GM12878 (cell line): ENCODE results near the gene RHNO1. TPM values are rescaled to one million over a fixed set of nuclear protein-coding genes. Genes with fewer than 3 reads are reported as not detected.

Experiments used
- ATAC-seq: fragments of 200-7000 bp; cut with Tn5 transposase; 3 replicates; pipeline ENCODE4 v1.9.1; 2020; ENCODE audit warnings: mild to moderate bottlenecking, moderate library complexity
- BruUV-seq: library from RNA; stranded (reverse); fragments of 400-500 nt; replicated peaks from 2 replicates; lab custom pipeline; 2021; lab: Mats Ljungman, UMichigan
- CTCF ChIA-PET: fragments of 300-600 bp; sonication (Branson Sonifier 250); formaldehyde crosslinking; extraction: SDS; loops from one replicate; lab custom pipeline; 2021; ENCODE audit warnings: inconsistent platforms; lab: Yijun Ruan, JAX
- POLR2A ChIA-PET: fragments of 350-600 bp; formaldehyde crosslinking; extraction: SDS; loops from one replicate; lab custom pipeline; 2021; ENCODE audit warnings: inconsistent platforms; lab: Charles Lee
- RAD21 ChIA-PET: fragments of 300-600 bp; sonication (Branson Sonifier 250); formaldehyde crosslinking; loops from one replicate; lab custom pipeline; 2023; ENCODE audit warnings: antibody characterized with exemption; ENCODE audit not compliant: unreplicated experiment; lab: Charles Lee
- SMC1A ChIA-PET: fragments of 300-600 bp; sonication (Branson Sonifier 250); formaldehyde crosslinking; loops from one replicate; lab custom pipeline; 2023; ENCODE audit not compliant: unreplicated experiment, uncharacterized antibody; lab: Charles Lee
- DNase-seq: peaks from one replicate; pipeline ENCODE4 v3.0.0-alpha.2; 2011; ENCODE audit warnings: low read depth, low spot score
- FAIRE-seq: peaks from 3 replicates; lab custom pipeline; 2011; peaks lifted over from hg19 to GRCh38; lab: Jason Lieb, UNC
- H2AFZ ChIP-seq: 2 replicates; pipeline ENCODE4 v1.6.0; 2011; ENCODE audit warnings: low read depth, low read length, control low read depth; ENCODE audit not compliant: control insufficient read depth
- H3K27ac ChIP-seq: 2 replicates; pipeline ENCODE4 v1.5.1; 2011; ENCODE audit warnings: control low read depth; ENCODE audit not compliant: control insufficient read depth, insufficient read depth
- H3K27me3 ChIP-seq, 2 experiments: replicated peaks in 1 of 2; 2 replicates each; pipeline versions ENCODE4 v1.6.0 to v1.6.1; 2011; ENCODE audit warnings: low read length in 1 of 2; ENCODE audit not compliant: control insufficient read depth in 2 of 2, insufficient read depth in 2 of 2
- H3K36me3 ChIP-seq, 2 experiments: 2 replicates each; pipeline ENCODE4 v1.5.1; 2011; ENCODE audit warnings: low read length in 1 of 2; ENCODE audit not compliant: control insufficient read depth in 2 of 2, insufficient read depth in 2 of 2
- H3K4me1 ChIP-seq: 2 replicates; pipeline ENCODE4 v1.6.1; 2011; ENCODE audit warnings: mild to moderate bottlenecking, low read length, moderate library complexity, mixed read lengths; ENCODE audit not compliant: control insufficient read depth, insufficient read depth
- H3K4me2 ChIP-seq: 2 replicates; pipeline ENCODE4 v1.6.0; 2011; ENCODE audit warnings: control low read depth; ENCODE audit not compliant: control insufficient read depth, insufficient read depth
- H3K4me3 ChIP-seq: fragments of 200-600 bp; sonication (generic); 2 replicates; pipeline ENCODE4 v1.5.1; 2016
- H3K79me2 ChIP-seq: 2 replicates; pipeline ENCODE4 v1.6.0; 2011; ENCODE audit warnings: low read length; ENCODE audit not compliant: control insufficient read depth, insufficient read depth
- H3K9ac ChIP-seq: 2 replicates; pipeline ENCODE4 v1.8.0; 2011; ENCODE audit warnings: low read length, control low read depth, mixed read lengths; ENCODE audit not compliant: control insufficient read depth, insufficient read depth
- H3K9me3 ChIP-seq: replicated peaks from 3 replicates; pipeline ENCODE4 v1.5.1; 2011; ENCODE audit warnings: mild to moderate bottlenecking, low read length; ENCODE audit not compliant: control insufficient read depth, insufficient read depth
- H4K20me1 ChIP-seq: 2 replicates; pipeline ENCODE4 v1.6.0; 2011; ENCODE audit not compliant: control insufficient read depth, insufficient read depth
- ASH2L ChIP-seq: fragments of 300-600, 200-600 bp; sonication (generic); IDR thresholded peaks from 2 replicates; pipeline ENCODE4 v1.6.1; 2017; ENCODE audit warnings: low read depth, mild to moderate bottlenecking, borderline replicate concordance
- CBFB ChIP-seq: IDR thresholded peaks from 2 replicates; pipeline ENCODE4 v1.6.1; 2016; ENCODE audit warnings: antibody characterized with exemption, low read depth
- CREM ChIP-seq: IDR thresholded peaks from 2 replicates; pipeline ENCODE4 v1.6.1; 2014; ENCODE audit warnings: antibody characterized with exemption, low read depth
- FOS ChIP-seq: IDR thresholded peaks from 3 replicates; pipeline ENCODE4 v1.6.1; 2011; ENCODE audit warnings: borderline replicate concordance; ENCODE audit not compliant: insufficient read length; ENCODE audit errors: extremely low read depth
- KLF5 ChIP-seq: fragments of 450-650 bp; IDR thresholded peaks from 2 replicates; pipeline ENCODE4 v1.6.1; 2014; ENCODE audit warnings: mild to moderate bottlenecking; ENCODE audit not compliant: partially characterized antibody
- NFYA ChIP-seq: IDR thresholded peaks from 2 replicates; pipeline ENCODE4 v1.6.1; 2011; ENCODE audit warnings: low read depth, mild to moderate bottlenecking, low read length, improper control_type of control experiment, borderline replicate concordance
- NR2C2 ChIP-seq: IDR thresholded peaks from 2 replicates; pipeline ENCODE4 v1.6.1; 2011; ENCODE audit warnings: borderline replicate concordance, low read depth; ENCODE audit not compliant: control insufficient read depth, insufficient read length
- SMARCA5 ChIP-seq: fragments of 450-650 bp; IDR thresholded peaks from 2 replicates; pipeline ENCODE4 v1.6.1; 2017; ENCODE audit warnings: mild to moderate bottlenecking
- TARDBP ChIP-seq: IDR thresholded peaks from 2 replicates; pipeline ENCODE4 v1.6.1; 2016; ENCODE audit warnings: borderline replicate concordance
- ZBED1 ChIP-seq: IDR thresholded peaks from 2 replicates; pipeline ENCODE4 v1.6.1; 2016; ENCODE audit warnings: borderline replicate concordance
- WGBS: methylation state at CpG from one replicate; pipeline ENCODE4 v1.1.6; 2016; ENCODE audit warnings: low lambda C conversion rate; ENCODE audit not compliant: insufficient replicate concordance, insufficient coverage; ENCODE audit errors: missing lambda C conversion rate; 5-methylcytosine and 5-hydroxymethylcytosine counted together
- in situ Hi-C: fragments of 300-500 bp; cut with MboI; formaldehyde crosslinking; loops from 9 replicates; pipeline ENCODE4 v1.14.3; 2018; ENCODE audit warnings: mixed read lengths
- intact Hi-C: fragments of 100-400 bp; cut with micrococcal nuclease; formaldehyde crosslinking; loops from one replicate; pipeline ENCODE4 v1.14.2; 2022; ENCODE audit not compliant: unreplicated experiment
- polyA plus RNA-seq, 11 experiments: library from polyadenylated mRNA; depleted of rRNA in 4 of 11; unstranded in 6 of 11; stranded (reverse) in 5 of 11; fragments of >200 nt; fragmentation: Nextera tagmentation in 4 of 11; fragmentation: Illumina TruSeq in 1 of 11; extraction: Ambion mirVana in 4 of 11; extraction: Trizol in 1 of 11; gene quantifications; 1 replicate in 1 of 11; 2 replicates in 10 of 11; pipeline versions ENCODE4 v1.2.1 to v1.2.3, GENCODE V29; 2011 to 2016; ENCODE audit warnings: inconsistent platforms in 2 of 11, missing spikeins in 2 of 11, low read depth in 1 of 11
- total RNA-seq, 4 experiments: library from RNA; depleted of rRNA in 3 of 4; stranded (reverse); fragments of >200 nt in 3 of 4; fragmentation: Illumina TruSeq in 1 of 4; extraction: Trizol in 1 of 4; gene quantifications; 2 replicates each; pipeline versions ENCODE4 v1.2.1 to v1.2.3, GENCODE V29; 2013 to 2021
- TF ChIP-seq, protein P1 (sequence below): fragments of 450-650 bp; IDR thresholded peaks from 2 replicates; pipeline ENCODE4 v1.6.1; 2017; ENCODE audit warnings: low read depth, mild to moderate bottlenecking, moderate library complexity
- TF ChIP-seq, protein P2 (sequence below): fragments of 450-650 bp; IDR thresholded peaks from 2 replicates; pipeline ENCODE4 v1.6.1; 2014; ENCODE audit warnings: mild to moderate bottlenecking
- TF ChIP-seq, protein P3 (sequence below): fragments of 450-650 bp; IDR thresholded peaks from 2 replicates; pipeline ENCODE4 v1.6.1; 2018; ENCODE audit warnings: borderline replicate concordance, mild to moderate bottlenecking; ENCODE audit not compliant: partially characterized antibody
- TF ChIP-seq, protein P4 (sequence below): fragments of 450-650 bp; IDR thresholded peaks from 2 replicates; pipeline ENCODE4 v1.6.1; 2017; ENCODE audit warnings: mild to moderate bottlenecking, moderate library complexity

The RHNO1 gene
- total and polyA plus RNA-seq, 10 of the 15 experiments (the other 5 are each of a cell fraction or from before 2014, with no cell fraction given): 27.9 to 91.6 (median 49.3) TPM

DNA sequence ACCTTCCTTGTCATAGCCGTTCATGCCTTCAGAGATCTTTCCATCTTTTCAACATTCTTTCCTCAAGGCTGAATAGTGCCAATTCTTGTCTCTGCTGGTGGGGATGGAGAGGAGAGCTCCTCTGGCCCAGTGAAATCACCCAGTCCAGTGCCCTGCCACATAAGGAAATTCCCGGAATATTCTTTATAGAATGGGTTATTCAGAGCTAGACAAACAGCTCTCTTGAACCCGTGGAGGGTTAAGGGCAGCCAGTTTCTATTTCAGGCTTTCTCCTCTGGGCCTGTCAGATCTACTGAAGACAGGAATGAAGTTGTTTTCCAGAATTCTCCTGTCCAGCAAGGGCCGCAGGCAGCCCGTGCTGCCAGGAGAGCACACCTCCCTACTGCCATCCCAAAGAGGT is 34.1 kb upstream of the RHNO1 start (continued):
- TF ChIP-seq, protein P1, sequence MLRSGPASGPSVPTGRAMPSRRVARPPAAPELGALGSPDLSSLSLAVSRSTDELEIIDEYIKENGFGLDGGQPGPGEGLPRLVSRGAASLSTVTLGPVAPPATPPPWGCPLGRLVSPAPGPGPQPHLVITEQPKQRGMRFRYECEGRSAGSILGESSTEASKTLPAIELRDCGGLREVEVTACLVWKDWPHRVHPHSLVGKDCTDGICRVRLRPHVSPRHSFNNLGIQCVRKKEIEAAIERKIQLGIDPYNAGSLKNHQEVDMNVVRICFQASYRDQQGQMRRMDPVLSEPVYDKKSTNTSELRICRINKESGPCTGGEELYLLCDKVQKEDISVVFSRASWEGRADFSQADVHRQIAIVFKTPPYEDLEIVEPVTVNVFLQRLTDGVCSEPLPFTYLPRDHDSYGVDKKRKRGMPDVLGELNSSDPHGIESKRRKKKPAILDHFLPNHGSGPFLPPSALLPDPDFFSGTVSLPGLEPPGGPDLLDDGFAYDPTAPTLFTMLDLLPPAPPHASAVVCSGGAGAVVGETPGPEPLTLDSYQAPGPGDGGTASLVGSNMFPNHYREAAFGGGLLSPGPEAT: no peak
- TF ChIP-seq KLF5 (no peak), TARDBP (no peak), CBFB (no peak), SMARCA5 (no peak), FOS (no peak)
- TF ChIP-seq, all 136 proteins: peak for 0

DNA sequence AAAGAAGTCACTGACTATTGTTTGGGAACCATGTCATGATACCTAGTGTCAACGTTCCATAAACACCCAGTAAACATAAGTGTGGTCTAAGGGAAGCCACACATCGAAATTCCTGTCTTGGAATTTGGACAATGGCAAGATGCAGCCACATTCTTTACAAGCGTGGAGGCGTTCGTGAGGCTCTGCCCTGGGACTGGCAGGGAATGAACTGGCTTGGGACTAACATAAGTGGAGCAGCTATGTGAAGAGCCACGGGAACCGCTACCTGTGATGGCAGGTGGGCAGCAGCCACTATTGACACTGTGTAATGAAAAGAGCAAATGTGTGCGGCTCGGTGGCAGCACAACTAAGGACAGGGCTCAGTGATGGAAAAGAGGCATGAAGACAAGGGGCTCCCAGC is 32.2 kb upstream of the RHNO1 start:
- H3K9me3 ChIP-seq: no peaks in the 10 kb centered on the region
- RAD21 ChIA-PET: interaction anchor here (1.4 kb wide), 1 partner anchor 197 kb away, joined by 3 read pairs; no protein-coding TSS in a partner anchor
- in situ Hi-C loops: no loop called here
- no peak overlapping the region for H2AFZ ChIP-seq
- H3K27me3 ChIP-seq: no peaks in the 10 kb centered on the region
- ATAC-seq (no peak), DNase-seq (no peak), FAIRE-seq (no peak)
- no TSS peak for BruUV-seq
- CTCF ChIA-PET: interaction anchor here (0.6 to 1.7 kb wide), 5 partner anchors 13 to 901 kb away, joined by 3 to 8 read pairs (median 4); no protein-coding TSS in a partner anchor
- H3K4me3 ChIP-seq: no peak overlapping the region
- SMC1A ChIA-PET: interaction anchor here (0.8 kb wide), 1 partner anchor 106 kb away, joined by 3 read pairs; no protein-coding TSS in a partner anchor
- POLR2A ChIA-PET: no interaction called here
- no peaks in the 10 kb centered on the region for H4K20me1 ChIP-seq
- no peak overlapping the region for H3K4me2 ChIP-seq
- intact Hi-C loops: loop anchor here (5.0 kb wide), 1 partner anchor 188 kb away; no protein-coding TSS in a partner anchor
- no peaks in the 10 kb centered on the region for H3K4me1 ChIP-seq
- H3K27ac ChIP-seq: no peak overlapping the region
- WGBS: 98% methylated on average over 9 of the region's 9 CpGs
- H3K36me3 ChIP-seq: no peaks in the 10 kb centered on the region; a peak in 1 of 4 replicates
- no peaks in the 10 kb centered on the region for H3K79me2 ChIP-seq
- no peak overlapping the region for H3K9ac ChIP-seq
- TF ChIP-seq, protein P2, sequence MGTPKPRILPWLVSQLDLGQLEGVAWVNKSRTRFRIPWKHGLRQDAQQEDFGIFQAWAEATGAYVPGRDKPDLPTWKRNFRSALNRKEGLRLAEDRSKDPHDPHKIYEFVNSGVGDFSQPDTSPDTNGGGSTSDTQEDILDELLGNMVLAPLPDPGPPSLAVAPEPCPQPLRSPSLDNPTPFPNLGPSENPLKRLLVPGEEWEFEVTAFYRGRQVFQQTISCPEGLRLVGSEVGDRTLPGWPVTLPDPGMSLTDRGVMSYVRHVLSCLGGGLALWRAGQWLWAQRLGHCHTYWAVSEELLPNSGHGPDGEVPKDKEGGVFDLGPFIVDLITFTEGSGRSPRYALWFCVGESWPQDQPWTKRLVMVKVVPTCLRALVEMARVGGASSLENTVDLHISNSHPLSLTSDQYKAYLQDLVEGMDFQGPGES: no peak
- TF ChIP-seq, protein P3, sequence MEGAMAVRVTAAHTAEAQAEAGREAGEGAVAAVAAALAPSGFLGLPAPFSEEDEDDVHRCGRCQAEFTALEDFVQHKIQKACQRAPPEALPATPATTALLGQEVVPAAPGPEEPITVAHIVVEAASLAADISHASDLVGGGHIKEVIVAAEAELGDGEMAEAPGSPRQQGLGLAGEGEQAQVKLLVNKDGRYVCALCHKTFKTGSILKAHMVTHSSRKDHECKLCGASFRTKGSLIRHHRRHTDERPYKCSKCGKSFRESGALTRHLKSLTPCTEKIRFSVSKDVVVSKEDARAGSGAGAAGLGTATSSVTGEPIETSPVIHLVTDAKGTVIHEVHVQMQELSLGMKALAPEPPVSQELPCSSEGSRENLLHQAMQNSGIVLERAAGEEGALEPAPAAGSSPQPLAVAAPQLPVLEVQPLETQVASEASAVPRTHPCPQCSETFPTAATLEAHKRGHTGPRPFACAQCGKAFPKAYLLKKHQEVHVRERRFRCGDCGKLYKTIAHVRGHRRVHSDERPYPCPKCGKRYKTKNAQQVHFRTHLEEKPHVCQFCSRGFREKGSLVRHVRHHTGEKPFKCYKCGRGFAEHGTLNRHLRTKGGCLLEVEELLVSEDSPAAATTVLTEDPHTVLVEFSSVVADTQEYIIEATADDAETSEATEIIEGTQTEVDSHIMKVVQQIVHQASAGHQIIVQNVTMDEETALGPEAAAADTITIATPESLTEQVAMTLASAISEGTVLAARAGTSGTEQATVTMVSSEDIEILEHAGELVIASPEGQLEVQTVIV: no peak
- TF ChIP-seq ZBED1 (no peak), NFYA (no peak), NR2C2 (no peak), ASH2L (no peak), FOS (no peak), CREM (no peak)
- TF ChIP-seq, protein P4, sequence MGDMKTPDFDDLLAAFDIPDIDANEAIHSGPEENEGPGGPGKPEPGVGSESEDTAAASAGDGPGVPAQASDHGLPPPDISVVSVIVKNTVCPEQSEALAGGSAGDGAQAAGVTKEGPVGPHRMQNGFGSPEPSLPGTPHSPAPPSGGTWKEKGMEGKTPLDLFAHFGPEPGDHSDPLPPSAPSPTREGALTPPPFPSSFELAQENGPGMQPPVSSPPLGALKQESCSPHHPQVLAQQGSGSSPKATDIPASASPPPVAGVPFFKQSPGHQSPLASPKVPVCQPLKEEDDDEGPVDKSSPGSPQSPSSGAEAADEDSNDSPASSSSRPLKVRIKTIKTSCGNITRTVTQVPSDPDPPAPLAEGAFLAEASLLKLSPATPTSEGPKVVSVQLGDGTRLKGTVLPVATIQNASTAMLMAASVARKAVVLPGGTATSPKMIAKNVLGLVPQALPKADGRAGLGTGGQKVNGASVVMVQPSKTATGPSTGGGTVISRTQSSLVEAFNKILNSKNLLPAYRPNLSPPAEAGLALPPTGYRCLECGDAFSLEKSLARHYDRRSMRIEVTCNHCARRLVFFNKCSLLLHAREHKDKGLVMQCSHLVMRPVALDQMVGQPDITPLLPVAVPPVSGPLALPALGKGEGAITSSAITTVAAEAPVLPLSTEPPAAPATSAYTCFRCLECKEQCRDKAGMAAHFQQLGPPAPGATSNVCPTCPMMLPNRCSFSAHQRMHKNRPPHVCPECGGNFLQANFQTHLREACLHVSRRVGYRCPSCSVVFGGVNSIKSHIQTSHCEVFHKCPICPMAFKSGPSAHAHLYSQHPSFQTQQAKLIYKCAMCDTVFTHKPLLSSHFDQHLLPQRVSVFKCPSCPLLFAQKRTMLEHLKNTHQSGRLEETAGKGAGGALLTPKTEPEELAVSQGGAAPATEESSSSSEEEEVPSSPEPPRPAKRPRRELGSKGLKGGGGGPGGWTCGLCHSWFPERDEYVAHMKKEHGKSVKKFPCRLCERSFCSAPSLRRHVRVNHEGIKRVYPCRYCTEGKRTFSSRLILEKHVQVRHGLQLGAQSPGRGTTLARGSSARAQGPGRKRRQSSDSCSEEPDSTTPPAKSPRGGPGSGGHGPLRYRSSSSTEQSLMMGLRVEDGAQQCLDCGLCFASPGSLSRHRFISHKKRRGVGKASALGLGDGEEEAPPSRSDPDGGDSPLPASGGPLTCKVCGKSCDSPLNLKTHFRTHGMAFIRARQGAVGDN: no peak
